Esophagus squamous epithelium (tissue), 4 donors: ENCODE measurements around the gene TANC1.

ENCODE experiments used
- CTCF ChIP-seq, 6 experiments: fragments of 450-650 bp in 4 of 6; fragments of 200-600 bp in 2 of 6; sonication (generic) in 2 of 6; IDR thresholded peaks; one replicate each; pipeline ENCODE4 v1.5.1; 2016 to 2019; ENCODE audit warnings: antibody characterized with exemption in 6 of 6, mild to moderate bottlenecking in 4 of 6, moderate library complexity in 4 of 6
- POLR2A ChIP-seq, 4 donors: fragments of 450-650 bp; IDR thresholded peaks; one replicate each; pipeline ENCODE4 v1.6.1; 2017; ENCODE audit warnings: antibody characterized with exemption in 4 of 4, mild to moderate bottlenecking in 4 of 4, moderate library complexity in 3 of 4

- no peak for TF ChIP-seq CTCF (IDR thresholded peaks at IDR 0.05)
- TF ChIP-seq POLR2A (IDR thresholded peaks at IDR 0.05): no peak
Observed at GRCh38 chr2:159110784-159111183, 142.3 kb downstream of the TANC1 start.
